OCI-LY3 (cell line): ENCODE results near the gene GPR37L1.

Experiments
- CTCF ChIP-seq: fragments of 200-600, 300-600 bp; sonication (generic); IDR thresholded peaks from 2 replicates; pipeline ENCODE4 v1.5.1; 2014; ENCODE audit warnings: antibody characterized with exemption, low read length, low read depth
- EZH2phosphoT487 ChIP-seq: fragments of 200-600 bp; shearing (Covaris generic); IDR thresholded peaks from 2 replicates; pipeline ENCODE4 v1.6.1; 2018; ENCODE audit warnings: antibody characterized with exemption, mixed run types, low read depth

- TF ChIP-seq CTCF (no peak), EZH2phosphoT487 (no peak)
These were observed 8.9 kb upstream of the GPR37L1 start for GRCh38 chr1:202113690-202114300.
